GM19468 (cell line): ENCODE measurements around the gene SRI.
A peak's percentile ranks its signal among the peaks of the same experiment; 100 is the strongest.

ENCODE experiments used
- ATAC-seq: cut with Tn5 transposase; IDR thresholded peaks from one replicate; pipeline ENCODE4 v1.9.1; 2021; ENCODE audit warnings: mild to moderate bottlenecking, moderate library complexity, moderate number of reproducible peaks; ENCODE audit not compliant: unreplicated experiment; ENCODE audit errors: extremely low read depth

Gene SRI

GRCh38 chr7:88226886-88227516 is 7.2 kb upstream of the SRI start:
- no peak for ATAC-seq

DNA sequence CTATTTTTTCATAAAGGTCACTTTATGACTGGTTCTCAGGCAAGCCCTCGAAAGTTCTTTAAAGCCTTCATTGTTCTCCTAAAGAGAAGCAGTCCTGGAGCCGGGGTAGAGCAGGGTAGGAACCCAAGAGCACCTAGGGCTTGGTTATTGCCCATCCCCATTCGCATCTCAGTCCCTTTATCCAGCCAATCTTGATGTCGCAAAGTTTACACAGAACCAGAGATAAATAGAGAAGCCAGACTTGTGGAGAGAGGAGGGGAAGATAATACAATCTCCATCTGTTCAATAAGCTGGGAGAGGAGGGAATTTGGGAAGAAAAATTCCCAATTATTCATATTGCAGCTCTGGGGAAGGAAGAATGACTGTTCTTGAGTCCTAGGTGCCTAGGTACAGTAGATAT is 6.4 kb upstream of the SRI start:
- no peak for ATAC-seq

- ATAC-seq: no peak
Measured at GRCh38 chr7:88224601-88225275, 4.9 kb upstream of the SRI start.

- ATAC-seq: no peak
Measured at GRCh38 chr7:88223265-88223664, 3.4 kb upstream of the SRI start.

- ATAC-seq: no peak
Measured at GRCh38 chr7:88218836-88219605, 817 bp downstream of the SRI start.

DNA sequence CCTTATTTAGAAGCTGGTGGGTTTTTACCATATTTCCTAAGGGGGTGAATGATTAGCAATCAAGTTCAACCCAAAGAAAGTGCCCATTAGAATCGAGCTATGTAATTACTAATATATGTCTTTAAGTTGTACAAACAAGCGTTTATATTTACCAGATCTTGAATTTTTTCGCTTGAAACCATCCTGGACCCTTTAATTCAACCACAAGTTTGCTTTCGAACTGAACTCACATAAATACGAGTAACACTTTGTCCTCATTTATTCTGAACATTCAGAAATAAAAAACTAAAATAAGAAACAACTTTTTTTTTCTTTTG is 1.5 kb downstream of the SRI start:
- ATAC-seq: no peak

GRCh38 chr7:88217675-88218428 is 2.0 kb downstream of the SRI start:
- peak; percentile 74 for ATAC-seq

GRCh38 chr7:88216276-88216675 is 3.6 kb downstream of the SRI start:
- ATAC-seq: no peak

DNA sequence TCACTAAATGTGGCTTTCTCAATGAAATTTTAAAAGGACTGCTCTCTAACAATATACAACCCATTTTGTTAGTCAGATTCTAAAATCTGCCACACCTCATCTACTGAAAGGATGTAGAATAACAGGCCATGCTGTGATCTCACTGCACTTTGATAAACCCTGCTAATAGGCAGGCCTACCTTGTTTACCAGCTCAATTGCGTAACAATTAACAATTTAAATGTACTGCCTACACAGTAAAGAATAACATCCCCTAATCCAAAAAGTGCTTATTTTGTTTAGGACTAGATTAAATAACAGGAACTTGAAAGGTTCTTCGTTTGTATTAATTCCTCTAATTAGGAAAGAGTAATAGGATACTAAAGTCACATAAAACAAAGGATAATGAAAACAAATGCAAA is 4.5 kb downstream of the SRI start:
- no peak for ATAC-seq

DNA sequence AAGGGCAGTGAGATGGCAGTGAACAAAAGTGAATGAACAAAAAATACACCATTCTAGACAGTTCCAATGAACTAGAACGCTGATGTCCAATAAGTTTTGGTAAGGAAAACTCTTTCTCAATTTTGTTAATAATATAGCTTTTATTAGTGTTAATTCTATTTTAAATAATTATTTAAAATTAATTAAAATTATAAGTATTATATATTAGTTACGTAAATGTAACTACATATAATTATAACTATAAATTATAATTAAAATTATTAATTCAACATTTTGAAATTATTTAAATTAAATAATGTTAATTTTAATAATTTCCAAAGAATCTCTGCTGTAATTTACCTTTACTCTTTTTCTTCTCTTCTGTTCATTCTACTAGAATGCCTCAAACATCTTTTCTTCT is 5.4 kb downstream of the SRI start:
- no peak for ATAC-seq

- no peak for ATAC-seq
Measured at GRCh38 chr7:88212918-88213317, 6.9 kb downstream of the SRI start.

- no peak for ATAC-seq
Measured at GRCh38 chr7:88208521-88208920, 11.3 kb downstream of the SRI start.

- ATAC-seq: no peak
Measured at GRCh38 chr7:88206254-88206653, 13.6 kb downstream of the SRI start.

DNA sequence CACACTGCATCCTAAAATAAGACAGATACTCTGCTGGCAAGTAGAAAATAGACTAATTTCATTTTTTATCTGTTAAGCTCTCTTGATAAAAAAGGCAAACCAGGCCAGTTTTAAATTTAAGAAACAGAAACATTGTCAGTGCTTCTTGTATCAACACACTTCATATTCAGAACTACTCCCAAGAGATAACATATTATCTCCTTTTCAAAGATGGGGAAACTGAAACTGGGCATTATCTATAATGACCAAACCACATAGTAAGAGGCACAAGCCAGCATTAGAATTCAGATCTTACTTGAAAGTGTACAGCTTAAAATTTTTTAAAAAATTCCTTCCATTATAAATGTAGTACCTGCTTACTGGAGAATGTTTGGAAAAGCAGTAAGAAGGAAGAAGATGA is 14.7 kb downstream of the SRI start:
- ATAC-seq: no peak

DNA sequence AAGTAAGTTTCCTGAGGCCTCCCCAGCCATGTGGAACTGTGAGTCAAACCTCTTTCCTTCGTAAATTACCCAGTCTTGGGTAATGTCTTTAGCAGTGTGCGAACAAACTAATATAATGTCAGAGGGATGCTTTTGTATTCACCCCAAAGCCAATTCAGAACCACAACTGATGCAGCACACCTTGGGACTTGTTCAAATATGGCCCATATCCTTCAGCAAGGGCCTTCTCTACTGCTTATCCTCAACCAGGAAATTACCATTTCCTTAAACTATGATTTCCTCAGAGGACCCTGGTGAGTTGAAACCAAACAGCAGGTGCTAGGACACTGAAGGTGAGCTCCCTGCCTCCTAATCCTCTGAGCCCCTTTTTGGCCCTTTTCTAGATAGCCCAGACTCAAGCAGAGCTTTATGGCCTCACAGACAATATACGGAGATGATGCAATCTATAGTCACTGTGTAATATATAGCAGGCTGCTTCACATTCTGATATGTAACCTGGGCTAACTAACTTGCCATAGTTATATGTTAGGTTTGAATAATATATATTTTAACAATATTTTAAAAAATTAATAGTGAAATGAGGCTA is 15.2 kb downstream of the SRI start:
- ATAC-seq: no peak

- ATAC-seq: no peak
Measured at GRCh38 chr7:88203401-88203800, 16.4 kb downstream of the SRI start.

DNA sequence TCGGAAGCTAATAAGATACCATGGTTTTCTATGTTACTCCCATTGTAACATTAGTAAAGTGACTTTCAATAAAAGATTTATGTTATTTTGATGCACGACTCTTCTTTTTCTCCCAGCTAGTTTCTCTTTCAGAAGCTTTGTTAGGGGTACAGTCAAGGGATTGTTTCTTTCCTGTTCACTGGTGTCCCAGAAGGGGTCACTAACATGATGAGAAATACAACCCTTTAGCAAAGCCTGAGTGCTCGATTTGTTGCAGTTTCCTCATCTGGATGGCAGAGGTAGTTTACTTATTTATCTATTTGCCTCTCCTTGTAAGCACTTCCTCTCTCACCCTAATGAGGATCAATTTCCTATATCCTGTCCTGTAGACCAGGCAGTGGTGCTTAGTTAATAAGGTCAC is 17.0 kb downstream of the SRI start:
- no peak for ATAC-seq

- no peak for ATAC-seq
Measured at GRCh38 chr7:88202278-88202677, 17.6 kb downstream of the SRI start.

DNA sequence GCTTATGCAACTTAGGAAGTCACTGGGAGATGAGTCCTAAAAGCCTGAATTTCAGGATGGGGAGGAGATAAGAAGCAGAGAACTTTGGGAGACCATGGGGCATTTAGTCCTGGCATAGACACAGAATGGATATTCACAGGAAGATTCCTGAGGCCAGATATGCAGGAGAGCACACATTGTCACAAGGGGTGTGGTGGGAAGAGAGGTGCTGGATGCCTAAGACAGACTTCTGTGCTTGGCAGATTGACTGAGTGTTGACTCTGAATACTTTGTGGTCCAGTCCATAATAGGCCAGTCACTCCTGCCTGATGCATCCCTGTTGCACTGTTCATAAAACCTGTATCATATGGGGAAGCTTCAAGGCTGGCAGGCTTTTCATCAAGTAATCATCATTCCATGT is 18.5 kb downstream of the SRI start:
- ATAC-seq: no peak

DNA sequence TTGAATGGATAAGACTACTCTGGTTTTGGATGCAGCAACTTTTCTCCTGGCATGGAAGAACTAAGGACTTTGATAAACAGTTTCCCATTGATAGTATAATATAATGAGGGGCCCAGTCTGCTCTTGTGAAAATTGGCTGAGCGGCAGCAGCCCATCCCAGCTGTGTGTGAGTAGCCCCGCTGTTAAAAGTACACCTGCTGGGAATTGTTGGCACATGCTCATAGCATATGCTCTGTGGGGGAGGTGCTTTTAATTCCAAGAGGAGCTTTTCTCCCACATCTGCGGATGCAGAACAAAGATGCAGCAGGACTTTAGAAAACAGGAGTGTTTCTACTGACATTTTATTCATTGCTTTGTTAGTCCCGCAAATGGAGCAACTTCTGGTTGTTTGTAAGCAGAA is 19.0 kb downstream of the SRI start:
- no peak for ATAC-seq

DNA sequence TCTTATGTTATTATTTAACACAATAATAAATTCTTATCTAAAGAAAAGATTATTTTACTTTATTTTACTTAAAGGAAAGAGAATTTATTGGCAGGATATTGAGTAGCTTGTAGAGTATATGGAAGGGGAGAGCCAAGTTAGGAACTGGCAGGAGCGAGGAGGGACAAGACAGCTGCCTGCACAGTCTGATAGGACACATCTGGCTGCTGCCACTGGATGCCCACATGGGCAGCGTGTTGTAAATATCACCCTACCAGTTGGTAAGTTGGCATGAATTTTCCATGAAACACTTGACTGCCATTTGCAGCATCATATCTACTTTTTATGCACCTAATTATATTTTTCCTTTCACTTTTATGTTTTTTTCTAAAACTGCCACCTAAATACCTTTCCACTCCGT is 19.6 kb downstream of the SRI start:
- ATAC-seq: no peak
